ENCODE data around the gene DOHH.
"Not testable (repeated sequence)": the region's sequence is repeated elsewhere in the genome, so short reads cannot be mapped to it uniquely, and the experiment has no call there.

DOHH gene

DNA sequence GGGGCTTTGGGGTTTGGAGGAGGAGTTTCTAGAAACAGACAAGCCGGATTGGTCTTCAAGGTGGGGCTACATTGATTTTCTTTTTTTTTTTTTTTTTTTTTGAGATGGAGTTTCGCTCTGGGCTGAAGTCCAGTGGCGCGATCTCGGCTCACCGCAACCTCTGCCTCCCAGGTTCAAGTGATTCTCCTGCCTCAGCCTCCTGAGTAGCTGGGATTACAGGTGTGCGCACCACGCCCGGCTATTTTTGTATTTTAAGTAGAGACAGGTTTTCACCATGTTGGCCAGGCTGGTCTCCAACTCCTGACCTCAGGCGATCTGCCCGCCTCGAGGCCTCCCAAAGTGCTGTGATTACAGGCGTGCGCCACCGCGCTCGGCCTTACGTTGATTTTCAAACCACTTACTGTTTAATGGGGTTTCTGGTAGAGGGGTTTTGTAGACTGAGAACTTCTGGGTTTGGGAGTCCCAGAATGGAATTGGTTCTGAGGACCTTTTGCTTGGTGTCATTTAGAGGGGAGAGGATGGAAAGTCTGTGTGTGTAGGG lies 7.7 kb upstream of the DOHH start:
- H3K27ac ChIP-seq (ENCODE audit: extremely low read depth, low read depth, low read length); H3K4me1 ChIP-seq (ENCODE audit: control insufficient read depth, insufficient read depth, low read length); CTCF ChIA-PET; H3K4me3 ChIP-seq (ENCODE audit: low read depth, low read length); H3K9me3 ChIP-seq (ENCODE audit: control insufficient read depth, insufficient read depth, low read depth, low read length): not testable (repeated sequence)
- H3K36me3 ChIP-seq (ENCODE audit: control insufficient read depth in 2 of 2, insufficient read depth in 1 of 2, low read length in 2 of 2), result peaks cover 14 to 45% of the 10 kb centered on the region in 2 experiments; a peak in 2 of 3 replicates
- POLR2A ChIA-PET, result interaction anchor here (0.7 kb wide), 1 partner anchor 98 kb away, joined by 10 read pairs; the partner anchor contains the start of gene TBXA2R

DNA sequence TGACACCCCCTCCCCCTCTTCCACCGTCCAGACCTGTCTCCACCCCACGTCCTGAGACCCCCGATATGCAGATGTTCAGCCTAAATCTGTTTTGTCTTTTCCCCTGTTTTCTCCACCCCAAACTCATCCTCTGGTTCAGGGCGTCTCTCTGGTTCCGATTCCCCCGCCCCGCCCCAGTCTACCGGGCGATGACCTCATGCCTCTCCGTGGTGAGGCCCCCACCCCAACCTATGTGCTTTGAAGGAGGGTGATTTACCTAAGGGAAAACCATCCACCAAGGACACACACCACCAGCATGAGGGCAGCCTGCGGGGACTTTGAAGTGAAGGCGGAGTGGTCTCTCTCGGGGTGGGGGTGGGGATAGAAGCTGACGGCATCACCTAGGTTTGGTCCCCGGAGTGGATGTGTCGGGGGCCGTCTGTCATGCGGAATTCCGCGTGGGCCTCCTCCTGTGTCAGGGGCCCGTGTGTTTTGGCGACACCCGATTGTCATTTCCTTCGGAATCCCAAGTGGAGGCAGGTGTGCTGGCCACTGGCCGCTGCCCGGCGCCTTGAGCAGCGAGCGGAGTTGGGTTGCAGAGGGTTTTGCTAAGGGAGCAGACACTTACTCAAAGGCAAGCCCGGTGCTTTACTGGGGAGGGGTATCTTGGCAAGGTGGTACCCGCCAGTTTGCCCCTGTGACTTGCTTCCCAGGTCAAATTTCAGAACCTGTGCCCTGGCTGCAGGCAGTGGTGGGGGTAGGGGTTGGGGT lies 7.1 kb upstream of the DOHH start:
- 0 out of 2 replicates have a peak overlapping the region, but pooled peaks have one; percentile 22 for H3K27ac ChIP-seq (ENCODE audit: extremely low read depth, low read depth, low read length)
- H3K9me3 ChIP-seq (ENCODE audit: control insufficient read depth, insufficient read depth, low read depth, low read length), result no peaks in the 10 kb centered on the region
- peaks cover 2% of the 10 kb centered on the region; the same call in 1 of the 2 replicates for H3K4me1 ChIP-seq (ENCODE audit: control insufficient read depth, insufficient read depth, low read length)
- H3K36me3 ChIP-seq (ENCODE audit: control insufficient read depth in 2 of 2, insufficient read depth in 1 of 2, low read length in 2 of 2), result peaks cover 14 to 43% of the 10 kb centered on the region in 2 experiments; a peak in 2 of 3 replicates
- ChIA-PET POLR2A (interaction anchor here (0.6 to 1.0 kb wide), 3 partner anchors 16 to 265 kb away, joined by 3 to 7 read pairs (median 5); partner anchors contain the start of gene RAX2), CTCF (no interaction called here)
- peak overlapping the region; percentile 88 for H3K4me3 ChIP-seq (ENCODE audit: low read depth, low read length)
- TF ChIP-seq ZNF530 (tag by site-specific recombination; IDR thresholded peaks at IDR 0.05; ENCODE audit: low read depth) (no peak), ZBTB1 (tag by site-specific recombination; IDR thresholded peaks at IDR 0.05) (no peak), SP2 (tag by site-specific recombination; IDR thresholded peaks at IDR 0.05) (peak; percentile 32), FEZF1 (tag by site-specific recombination; IDR thresholded peaks at IDR 0.05) (no peak), ZNF521 (tag by site-specific recombination; IDR thresholded peaks at IDR 0.05) (no peak), ZNF239 (tag by site-specific recombination; IDR thresholded peaks at IDR 0.05) (no peak), ZNF157 (tag by site-specific recombination; IDR thresholded peaks at IDR 0.05) (no peak), ZNF629 (tag by site-specific recombination; IDR thresholded peaks at IDR 0.05) (peak; percentile 83), ZBTB21 (tag by site-specific recombination; IDR thresholded peaks at IDR 0.05) (peak; percentile 57; the same call in 1 of the 2 replicates), SCRT1 (tag by site-specific recombination; IDR thresholded peaks at IDR 0.05; ENCODE audit: borderline replicate concordance) (no peak), ZBTB8A (tag by site-specific recombination; IDR thresholded peaks at IDR 0.05) (no peak), KLF16 (tag by site-specific recombination; IDR thresholded peaks at IDR 0.05) (no peak), HOXD13 (CRISPR knock-in tag; IDR thresholded peaks at IDR 0.05; ENCODE audit: borderline replicate concordance) (no peak), TRIM28 (IDR thresholded peaks at IDR 0.05; ENCODE audit: borderline replicate concordance, low read length) (no peak), ZNF473 (tag by site-specific recombination; IDR thresholded peaks at IDR 0.05) (no peak)
- TF ChIP-seq, protein P1, sequence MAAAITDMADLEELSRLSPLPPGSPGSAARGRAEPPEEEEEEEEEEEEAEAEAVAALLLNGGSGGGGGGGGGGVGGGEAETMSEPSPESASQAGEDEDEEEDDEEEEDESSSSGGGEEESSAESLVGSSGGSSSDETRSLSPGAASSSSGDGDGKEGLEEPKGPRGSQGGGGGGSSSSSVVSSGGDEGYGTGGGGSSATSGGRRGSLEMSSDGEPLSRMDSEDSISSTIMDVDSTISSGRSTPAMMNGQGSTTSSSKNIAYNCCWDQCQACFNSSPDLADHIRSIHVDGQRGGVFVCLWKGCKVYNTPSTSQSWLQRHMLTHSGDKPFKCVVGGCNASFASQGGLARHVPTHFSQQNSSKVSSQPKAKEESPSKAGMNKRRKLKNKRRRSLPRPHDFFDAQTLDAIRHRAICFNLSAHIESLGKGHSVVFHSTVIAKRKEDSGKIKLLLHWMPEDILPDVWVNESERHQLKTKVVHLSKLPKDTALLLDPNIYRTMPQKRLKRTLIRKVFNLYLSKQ (tag by site-specific recombination; IDR thresholded peaks at IDR 0.05; ENCODE audit: borderline replicate concordance), result no peak
- TF ChIP-seq, protein P2, sequence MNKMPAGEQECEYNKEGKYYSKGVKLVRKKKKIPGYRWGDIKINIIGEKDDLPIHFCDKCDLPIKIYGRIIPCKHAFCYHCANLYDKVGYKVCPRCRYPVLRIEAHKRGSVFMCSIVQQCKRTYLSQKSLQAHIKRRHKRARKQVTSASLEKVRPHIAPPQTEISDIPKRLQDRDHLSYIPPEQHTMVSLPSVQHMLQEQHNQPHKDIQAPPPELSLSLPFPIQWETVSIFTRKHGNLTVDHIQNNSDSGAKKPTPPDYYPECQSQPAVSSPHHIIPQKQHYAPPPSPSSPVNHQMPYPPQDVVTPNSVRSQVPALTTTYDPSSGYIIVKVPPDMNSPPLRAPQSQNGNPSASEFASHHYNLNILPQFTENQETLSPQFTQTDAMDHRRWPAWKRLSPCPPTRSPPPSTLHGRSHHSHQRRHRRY (tag by site-specific recombination; IDR thresholded peaks at IDR 0.05), result no peak
- TF ChIP-seq, protein P3, sequence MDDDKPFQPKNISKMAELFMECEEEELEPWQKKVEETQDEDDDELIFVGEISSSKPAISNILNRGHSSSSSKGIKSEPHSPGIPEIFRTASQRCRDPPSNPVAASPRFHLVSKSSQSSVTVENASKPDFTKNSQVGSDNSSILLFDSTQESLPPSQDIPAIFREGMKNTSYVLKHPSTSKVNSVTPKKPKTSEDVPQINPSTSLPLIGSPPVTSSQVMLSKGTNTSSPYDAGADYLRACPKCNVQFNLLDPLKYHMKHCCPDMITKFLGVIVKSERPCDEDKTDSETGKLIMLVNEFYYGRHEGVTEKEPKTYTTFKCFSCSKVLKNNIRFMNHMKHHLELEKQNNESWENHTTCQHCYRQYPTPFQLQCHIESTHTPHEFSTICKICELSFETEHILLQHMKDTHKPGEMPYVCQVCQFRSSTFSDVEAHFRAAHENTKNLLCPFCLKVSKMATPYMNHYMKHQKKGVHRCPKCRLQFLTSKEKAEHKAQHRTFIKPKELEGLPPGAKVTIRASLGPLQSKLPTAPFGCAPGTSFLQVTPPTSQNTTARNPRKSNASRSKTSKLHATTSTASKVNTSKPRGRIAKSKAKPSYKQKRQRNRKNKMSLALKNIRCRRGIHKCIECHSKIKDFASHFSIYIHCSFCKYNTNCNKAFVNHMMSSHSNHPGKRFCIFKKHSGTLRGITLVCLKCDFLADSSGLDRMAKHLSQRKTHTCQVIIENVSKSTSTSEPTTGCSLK (tag by site-specific recombination; IDR thresholded peaks at IDR 0.05), result no peak
- TF ChIP-seq, protein P4, sequence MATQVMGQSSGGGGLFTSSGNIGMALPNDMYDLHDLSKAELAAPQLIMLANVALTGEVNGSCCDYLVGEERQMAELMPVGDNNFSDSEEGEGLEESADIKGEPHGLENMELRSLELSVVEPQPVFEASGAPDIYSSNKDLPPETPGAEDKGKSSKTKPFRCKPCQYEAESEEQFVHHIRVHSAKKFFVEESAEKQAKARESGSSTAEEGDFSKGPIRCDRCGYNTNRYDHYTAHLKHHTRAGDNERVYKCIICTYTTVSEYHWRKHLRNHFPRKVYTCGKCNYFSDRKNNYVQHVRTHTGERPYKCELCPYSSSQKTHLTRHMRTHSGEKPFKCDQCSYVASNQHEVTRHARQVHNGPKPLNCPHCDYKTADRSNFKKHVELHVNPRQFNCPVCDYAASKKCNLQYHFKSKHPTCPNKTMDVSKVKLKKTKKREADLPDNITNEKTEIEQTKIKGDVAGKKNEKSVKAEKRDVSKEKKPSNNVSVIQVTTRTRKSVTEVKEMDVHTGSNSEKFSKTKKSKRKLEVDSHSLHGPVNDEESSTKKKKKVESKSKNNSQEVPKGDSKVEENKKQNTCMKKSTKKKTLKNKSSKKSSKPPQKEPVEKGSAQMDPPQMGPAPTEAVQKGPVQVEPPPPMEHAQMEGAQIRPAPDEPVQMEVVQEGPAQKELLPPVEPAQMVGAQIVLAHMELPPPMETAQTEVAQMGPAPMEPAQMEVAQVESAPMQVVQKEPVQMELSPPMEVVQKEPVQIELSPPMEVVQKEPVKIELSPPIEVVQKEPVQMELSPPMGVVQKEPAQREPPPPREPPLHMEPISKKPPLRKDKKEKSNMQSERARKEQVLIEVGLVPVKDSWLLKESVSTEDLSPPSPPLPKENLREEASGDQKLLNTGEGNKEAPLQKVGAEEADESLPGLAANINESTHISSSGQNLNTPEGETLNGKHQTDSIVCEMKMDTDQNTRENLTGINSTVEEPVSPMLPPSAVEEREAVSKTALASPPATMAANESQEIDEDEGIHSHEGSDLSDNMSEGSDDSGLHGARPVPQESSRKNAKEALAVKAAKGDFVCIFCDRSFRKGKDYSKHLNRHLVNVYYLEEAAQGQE (tag by site-specific recombination; IDR thresholded peaks at IDR 0.05), result no peak; the same call in 1 of the 2 replicates

All from HEK293 (cell line).